Erythroblast (primary cell): ENCODE measurements around the gene XPO6.

Source experiments
- GATA1 ChIP-seq: IDR thresholded peaks from 2 replicates; pipeline ENCODE4 v1.6.1; 2011; ENCODE audit warnings: low read depth, mild to moderate bottlenecking, control low read depth, low read length, moderate library complexity
- POLR2A ChIP-seq: IDR thresholded peaks from 2 replicates; pipeline ENCODE4 v1.6.1; 2011; ENCODE audit warnings: mild to moderate bottlenecking, low read length

DNA sequence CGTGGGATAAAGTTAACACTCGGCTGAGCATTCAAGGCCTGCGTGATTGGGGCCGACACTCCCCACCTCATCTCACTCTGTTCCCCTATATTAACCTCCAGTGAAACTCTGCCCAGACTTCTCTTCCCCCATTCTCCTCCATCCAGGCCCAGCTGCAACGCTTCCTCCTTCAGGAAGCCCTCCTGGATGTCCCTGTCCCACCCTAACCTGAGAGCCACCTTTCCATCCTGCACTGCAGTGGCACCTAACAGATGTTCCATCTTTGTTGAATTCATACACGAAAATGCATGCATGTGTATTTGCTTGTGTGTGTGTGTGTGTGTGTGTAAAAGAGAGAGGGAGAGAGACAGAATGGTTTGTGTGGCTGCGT is 48.0 kb upstream of the XPO6 start:
- TF ChIP-seq POLR2A (no peak), GATA1 (no peak)
